Stimulated activated CD4-positive, alpha-beta T cell treated with anti-CD3 and anti-CD28 coated beads, Interleukin-12 subunit alpha, Interleukin-12 subunit beta, amount 100 ng/mL, for 48 hours (primary cell): ENCODE data around the gene VPS37D.
"Not testable (repeated sequence)": the region's sequence is repeated elsewhere in the genome, so short reads cannot be mapped to it uniquely, and the experiment has no call there.

Source experiments
- DNase-seq, 3 donors: peaks; one replicate each; pipeline ENCODE4 v3.0.0-alpha.2; 2020; ENCODE audit warnings: low read depth in 2 of 3, low spot score in 1 of 3

VPS37D gene

GRCh38 chr7:73667344-73668102 is at the start of gene VPS37D:
Gene VPS37D (plus strand): TSS chr7:73667831. CDS start chr7:73667959, 128 bp downstream.
- DNase-seq: peak; percentile 79 to 92 (median 88)

GRCh38 chr7:73618538-73618937 is 49.1 kb upstream of the VPS37D start:
- no peak for DNase-seq

GRCh38 chr7:73619394-73619793 is 48.2 kb upstream of the VPS37D start:
- not testable (repeated sequence) for DNase-seq

- DNase-seq: no peak
These were observed 46.2 kb upstream of the VPS37D start for GRCh38 chr7:73621168-73622063.

GRCh38 chr7:73622527-73622908 is 45.1 kb upstream of the VPS37D start:
- DNase-seq: no peak

GRCh38 chr7:73622909-73623797 is 44.5 kb upstream of the VPS37D start:
- DNase-seq: no peak

- DNase-seq: peak in 2 of 3 donors; percentile 53 to 61
These were observed 43.6 kb upstream of the VPS37D start, which contains the start of gene MLXIPL for GRCh38 chr7:73623798-73624668. Gene MLXIPL (minus strand): TSS chr7:73624522. CDS start chr7:73624492, 30 bp downstream.

GRCh38 chr7:73624669-73625001 is 43.0 kb upstream of the VPS37D start:
- no peak for DNase-seq

- DNase-seq: no peak
These were observed 42.4 kb upstream of the VPS37D start for GRCh38 chr7:73625276-73625675.

- DNase-seq: no peak
These were observed 40.8 kb upstream of the VPS37D start for GRCh38 chr7:73626814-73627213.

- DNase-seq: no peak
These were observed 39.1 kb upstream of the VPS37D start for GRCh38 chr7:73628504-73628903.

GRCh38 chr7:73631558-73631957 is 36.1 kb upstream of the VPS37D start:
- no peak for DNase-seq

- DNase-seq: no peak
These were observed 34.3 kb upstream of the VPS37D start for GRCh38 chr7:73633323-73633722.

- no peak for DNase-seq
These were observed 33.8 kb upstream of the VPS37D start for GRCh38 chr7:73633844-73634243.

- DNase-seq: no peak
These were observed 32.0 kb upstream of the VPS37D start for GRCh38 chr7:73635428-73636200.

- no peak for DNase-seq
These were observed 28.7 kb upstream of the VPS37D start for GRCh38 chr7:73638911-73639310.

GRCh38 chr7:73642834-73643233 is 24.8 kb upstream of the VPS37D start:
- DNase-seq: no peak

- DNase-seq: no peak
These were observed 22.8 kb upstream of the VPS37D start for GRCh38 chr7:73644688-73645286.

- no peak for DNase-seq
These were observed 21.9 kb upstream of the VPS37D start for GRCh38 chr7:73645643-73646174.
